GM12891 (cell line): ENCODE measurements around the gene LARP6.

Experiments used
- DNase-seq: peaks from one replicate; pipeline ENCODE4 v3.0.0; 2011; ENCODE audit warnings: low spot score; ENCODE audit not compliant: insufficient read length
- FAIRE-seq: peaks from 2 replicates; lab custom pipeline; 2011; peaks lifted over from hg19 to GRCh38; lab: Jason Lieb, UNC
- PAX5 ChIP-seq: IDR thresholded peaks from 2 replicates; pipeline ENCODE4 v1.6.1; 2011; ENCODE audit warnings: low read length, moderate library complexity, mild to moderate bottlenecking; ENCODE audit not compliant: insufficient read depth, severe bottlenecking
- POLR2A ChIP-seq: IDR thresholded peaks from 2 replicates; pipeline ENCODE4 v1.6.1; 2011; ENCODE audit warnings: low read depth, low read length, control low read depth
- POLR2AphosphoS5 ChIP-seq: IDR thresholded peaks from 2 replicates; pipeline ENCODE4 v1.6.1; 2011; ENCODE audit warnings: low read depth, low read length, control low read depth
- POU2F2 ChIP-seq: IDR thresholded peaks from 2 replicates; pipeline ENCODE4 v1.6.1; 2011; ENCODE audit warnings: low read depth, mild to moderate bottlenecking, control low read depth, low read length, moderate library complexity
- SPI1 ChIP-seq: IDR thresholded peaks from 2 replicates; pipeline ENCODE4 v1.6.1; 2011; ENCODE audit warnings: low read depth, low read length, control low read depth
- TAF1 ChIP-seq: IDR thresholded peaks from 2 replicates; pipeline ENCODE4 v1.6.1; 2011; ENCODE audit warnings: low read depth, low read length, control low read depth

LARP6 gene

DNA sequence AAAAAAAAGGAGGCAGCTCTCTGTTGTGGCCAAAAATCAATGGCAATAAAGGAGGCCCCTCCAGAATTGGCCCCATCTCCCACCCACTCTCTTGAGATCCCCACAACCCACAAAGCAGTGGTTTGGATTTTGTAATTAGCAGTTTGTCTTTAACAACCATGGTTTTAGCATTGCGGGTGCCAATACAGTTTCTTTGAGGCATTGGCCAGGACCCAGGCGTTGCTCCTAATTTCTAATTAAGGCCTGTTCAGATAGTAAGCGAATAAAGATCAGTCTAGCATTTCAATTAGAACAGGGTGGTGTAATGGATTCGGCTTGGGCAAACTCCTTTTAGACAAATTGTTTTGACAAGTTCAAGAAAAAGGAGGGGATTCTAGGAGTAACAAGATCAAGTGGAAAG is 67.0 kb downstream of the LARP6 start:
- TF ChIP-seq TAF1 (no peak), POU2F2 (no peak), POLR2A (no peak), PAX5 (no peak), SPI1 (no peak), POLR2AphosphoS5 (no peak)
- DNase-seq, result no peak
- no peak for FAIRE-seq

DNA sequence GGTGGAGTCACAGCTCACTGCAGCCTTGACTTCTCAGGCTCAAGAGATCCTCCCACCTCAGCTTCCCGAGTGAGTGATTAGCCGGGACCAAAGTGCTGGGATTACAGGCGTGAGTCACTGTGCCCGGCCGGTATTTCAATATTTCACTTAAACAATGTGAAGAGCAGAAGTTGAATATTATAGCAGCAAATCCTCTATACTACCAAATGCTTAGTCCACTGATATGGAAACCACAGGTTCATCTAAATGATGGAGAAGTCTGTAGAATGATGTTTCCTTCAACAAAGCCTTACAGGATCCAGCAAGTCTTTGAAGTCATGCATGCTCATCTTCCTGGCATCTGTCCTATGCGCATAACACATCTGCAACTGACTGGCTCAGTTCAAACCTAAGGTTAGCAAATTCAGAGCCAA is 70.3 kb downstream of the LARP6 start:
- FAIRE-seq, result no peak

DNA sequence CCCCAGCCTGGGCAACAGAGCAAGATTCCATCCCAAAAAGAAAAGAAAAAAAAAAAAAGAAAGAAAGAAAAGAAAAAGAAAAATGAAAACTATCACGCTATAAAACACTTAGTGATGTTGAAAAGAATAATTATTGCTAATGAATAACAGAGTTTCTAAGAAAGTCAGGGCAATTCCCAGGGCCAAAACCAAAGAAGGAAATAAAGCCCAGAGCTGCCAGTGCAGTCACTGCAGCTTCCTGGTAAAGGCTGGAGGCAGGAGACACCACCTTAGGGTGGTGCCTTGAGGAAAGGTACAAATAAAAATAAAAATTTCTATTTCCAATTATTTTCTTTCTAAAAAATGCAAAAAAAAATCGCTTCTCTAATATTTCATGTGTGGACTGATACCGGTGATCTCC is 70.9 kb downstream of the LARP6 start:
- no peak for DNase-seq
- no peak for FAIRE-seq
- TF ChIP-seq POU2F2 (no peak), PAX5 (no peak), POLR2AphosphoS5 (no peak), TAF1 (no peak), SPI1 (no peak), POLR2A (no peak)

More for the DNA sequence above, 70.3 kb downstream of the LARP6 start:
- TF ChIP-seq TAF1 (no peak), POLR2A (no peak), POU2F2 (no peak), PAX5 (no peak), SPI1 (no peak), POLR2AphosphoS5 (no peak)
- no peak for DNase-seq

DNA sequence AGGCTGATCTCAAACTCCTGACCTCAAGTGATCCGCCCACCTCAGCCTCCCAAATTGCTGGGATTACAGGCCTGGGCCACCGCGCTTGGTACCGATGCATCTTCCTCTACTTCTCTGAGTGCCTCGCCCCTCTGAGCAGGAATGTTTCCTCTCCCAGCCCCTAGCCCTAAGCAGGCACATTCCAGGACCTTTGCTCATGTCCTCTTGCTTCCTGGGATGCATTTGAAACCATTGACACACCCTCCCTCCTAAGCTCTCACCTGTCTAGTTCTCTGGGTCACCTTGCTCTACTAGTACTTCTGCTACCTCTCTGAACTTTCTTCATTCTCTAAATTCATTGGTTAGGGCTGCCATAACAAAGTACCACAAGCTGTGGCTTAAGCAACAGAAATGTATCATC is 72.7 kb downstream of the LARP6 start:
- FAIRE-seq (no peak), DNase-seq (no peak)
- TF ChIP-seq PAX5 (no peak), TAF1 (no peak), POLR2AphosphoS5 (no peak), POU2F2 (no peak), POLR2A (no peak), SPI1 (no peak)
